GM18870 (cell line): ENCODE results near the gene SYMPK.
"Not testable (repeated sequence)": the region's sequence is repeated elsewhere in the genome, so short reads cannot be mapped to it uniquely, and the experiment has no call there.

Experiments used
- ATAC-seq: cut with Tn5 transposase; IDR thresholded peaks from one replicate; pipeline ENCODE4 v1.9.1; 2021; ENCODE audit warnings: moderate library complexity; ENCODE audit not compliant: unreplicated experiment

The SYMPK gene

GRCh38 chr19:45809643-45810159, 53.2 kb downstream of the SYMPK start:
- no peak for ATAC-seq

GRCh38 chr19:45805719-45806118, 57.2 kb downstream of the SYMPK start:
- no peak for ATAC-seq

GRCh38 chr19:45804959-45805230, 58.1 kb downstream of the SYMPK start:
- ATAC-seq: no peak

GRCh38 chr19:45804140-45804958, 58.6 kb downstream of the SYMPK start:
- no peak for ATAC-seq

- ATAC-seq: no peak
Measured at GRCh38 chr19:45801603-45802175, 61.3 kb downstream of the SYMPK start.

GRCh38 chr19:45800070-45800553, 62.8 kb downstream of the SYMPK start:
- no peak for ATAC-seq

GRCh38 chr19:45799541-45799940, 63.4 kb downstream of the SYMPK start:
- not testable (repeated sequence) for ATAC-seq

GRCh38 chr19:45798995-45799517, 63.9 kb downstream of the SYMPK start:
- no peak for ATAC-seq

- ATAC-seq: no peak
Measured at GRCh38 chr19:45794627-45795026, 68.3 kb downstream of the SYMPK start.

- ATAC-seq: no peak
Measured at GRCh38 chr19:45793876-45794275, 69.1 kb downstream of the SYMPK start.

GRCh38 chr19:45793178-45793564, 69.8 kb downstream of the SYMPK start:
- ATAC-seq: no peak

GRCh38 chr19:45792470-45793177, 70.3 kb downstream of the SYMPK start, which contains the start of gene DMWD:
DMWD (minus strand) TSS chr19:45792845; CDS start chr19:45792756, 89 bp downstream.
- ATAC-seq: peak; percentile 76

GRCh38 chr19:45791744-45792469, 71.0 kb downstream of the SYMPK start:
- ATAC-seq: no peak

- no peak for ATAC-seq
Measured at GRCh38 chr19:45790942-45791341, 72.0 kb downstream of the SYMPK start.

GRCh38 chr19:45789035-45789786, 73.7 kb downstream of the SYMPK start:
- no peak for ATAC-seq

- ATAC-seq: no peak
Measured at GRCh38 chr19:45786533-45786894, 76.4 kb downstream of the SYMPK start.

- ATAC-seq: no peak
Measured at GRCh38 chr19:45785781-45786532, 77.0 kb downstream of the SYMPK start.

- ATAC-seq: no peak
Measured at GRCh38 chr19:45785097-45785496, 77.8 kb downstream of the SYMPK start.

- no peak for ATAC-seq
Measured at GRCh38 chr19:45784096-45784495, 78.9 kb downstream of the SYMPK start.
